Esophagus muscularis mucosa (tissue), 3 donors: ENCODE data around the gene DNAI2.

Experiments used
- CTCF ChIP-seq, 3 experiments: fragments of 200-600 bp in 2 of 3; fragments of 450-650 bp in 1 of 3; sonication (generic) in 2 of 3; IDR thresholded peaks; one replicate each; pipeline ENCODE4 v1.5.1; 2017 to 2019; ENCODE audit warnings: antibody characterized with exemption in 3 of 3, mild to moderate bottlenecking in 2 of 3, moderate library complexity in 1 of 3
- EP300 ChIP-seq: sonication (generic); formaldehyde crosslinking; IDR thresholded peaks from one replicate; pipeline ENCODE4 v1.6.1; 2017; ENCODE audit warnings: antibody characterized with exemption

GRCh38 chr17:74325376-74325742 is 51.3 kb downstream of the DNAI2 start:
- TF ChIP-seq CTCF (IDR thresholded peaks at IDR 0.05), result no peak
- no peak for TF ChIP-seq EP300
